Coronary artery (tissue), 2 donors: ENCODE data around the gene DMAC2.
"Not testable (repeated sequence)": the region's sequence is repeated elsewhere in the genome, so short reads cannot be mapped to it uniquely, and the experiment has no call there.

ENCODE experiments used
- DNase-seq: peaks from one replicate; pipeline ENCODE4 v3.0.0-alpha.2; 2017; ENCODE audit warnings: low spot score
- H3K27ac ChIP-seq, 2 donors: fragments of 200-600 bp; sonication (generic); one replicate each; pipeline ENCODE4 v1.5.1; 2016 to 2019
- H3K4me3 ChIP-seq: fragments of 200-600 bp; sonication (generic); 2 replicates; pipeline ENCODE4 v1.5.1; 2016; ENCODE audit warnings: mild to moderate bottlenecking, moderate library complexity
- CTCF ChIP-seq: fragments of 200-600 bp; sonication (generic); IDR thresholded peaks from one replicate; pipeline ENCODE4 v1.5.1; 2019; ENCODE audit warnings: antibody characterized with exemption

Gene DMAC2

GRCh38 chr19:41476583-41476982 lies 36.9 kb upstream of the DMAC2 start:
- H3K4me3 ChIP-seq = no peak overlapping the region
- no peak for DNase-seq
- TF ChIP-seq CTCF = no peak
- no peak overlapping the region for H3K27ac ChIP-seq

GRCh38 chr19:41463257-41464256 lies 23.8 kb upstream of the DMAC2 start:
- H3K4me3 ChIP-seq, H3K27ac ChIP-seq, DNase-seq: not testable (repeated sequence)

DNA sequence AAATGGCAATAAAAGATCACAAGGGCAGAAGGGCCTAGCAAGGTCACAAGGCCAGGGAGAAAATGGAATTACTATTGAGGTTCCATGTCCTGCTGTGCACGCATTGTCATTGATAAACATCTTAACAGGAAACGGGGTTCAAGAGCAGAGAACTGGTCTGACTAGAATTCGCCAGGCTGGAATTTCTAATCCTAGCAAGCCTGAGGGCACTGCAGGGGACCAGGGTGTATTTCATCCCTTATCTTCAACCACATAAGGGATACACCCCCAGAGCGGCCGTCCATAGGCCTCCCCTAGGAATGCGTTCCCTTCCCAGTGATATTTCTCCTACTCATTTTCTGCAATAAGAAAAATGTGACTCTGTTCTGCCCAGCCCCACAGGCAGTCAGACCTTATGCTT lies 22.8 kb upstream of the DMAC2 start:
- Histone ChIP-seq H3K4me3 (no peak overlapping the region), H3K27ac (no peak overlapping the region)
- no peak for DNase-seq
- no peak for TF ChIP-seq CTCF

- TF ChIP-seq CTCF = no peak
- no peak overlapping the region for H3K4me3 ChIP-seq
- no peak for DNase-seq
- no peak overlapping the region for H3K27ac ChIP-seq
These were observed 17.5 kb upstream of the DMAC2 start for GRCh38 chr19:41457241-41457640.

GRCh38 chr19:41456342-41456918 lies 16.7 kb upstream of the DMAC2 start:
- no peak for TF ChIP-seq CTCF
- no peak overlapping the region for H3K4me3 ChIP-seq
- no peak overlapping the region for H3K27ac ChIP-seq
- DNase-seq = no peak

DNA sequence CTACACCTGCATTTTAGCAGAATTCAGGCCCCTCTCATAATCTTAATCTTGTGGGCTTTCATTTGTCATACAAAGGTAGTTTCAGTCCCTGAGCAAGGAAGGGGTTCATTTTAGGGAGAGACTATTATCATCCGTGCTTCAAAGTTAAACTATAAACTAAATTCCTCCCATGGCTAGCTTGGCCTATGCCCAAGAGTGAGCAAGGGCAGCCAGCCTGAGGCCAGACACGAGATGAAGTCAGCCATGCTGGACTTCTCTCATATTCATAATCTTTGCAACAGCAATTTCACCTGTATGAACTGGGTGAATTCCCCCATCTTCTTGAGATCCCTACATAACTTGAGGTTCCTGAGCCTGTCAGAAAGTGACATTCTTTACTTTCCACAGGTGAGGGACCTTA lies 16.2 kb upstream of the DMAC2 start:
- no peak overlapping the region for H3K27ac ChIP-seq
- DNase-seq = no peak
- H3K4me3 ChIP-seq = no peak overlapping the region
- no peak for TF ChIP-seq CTCF

DNA sequence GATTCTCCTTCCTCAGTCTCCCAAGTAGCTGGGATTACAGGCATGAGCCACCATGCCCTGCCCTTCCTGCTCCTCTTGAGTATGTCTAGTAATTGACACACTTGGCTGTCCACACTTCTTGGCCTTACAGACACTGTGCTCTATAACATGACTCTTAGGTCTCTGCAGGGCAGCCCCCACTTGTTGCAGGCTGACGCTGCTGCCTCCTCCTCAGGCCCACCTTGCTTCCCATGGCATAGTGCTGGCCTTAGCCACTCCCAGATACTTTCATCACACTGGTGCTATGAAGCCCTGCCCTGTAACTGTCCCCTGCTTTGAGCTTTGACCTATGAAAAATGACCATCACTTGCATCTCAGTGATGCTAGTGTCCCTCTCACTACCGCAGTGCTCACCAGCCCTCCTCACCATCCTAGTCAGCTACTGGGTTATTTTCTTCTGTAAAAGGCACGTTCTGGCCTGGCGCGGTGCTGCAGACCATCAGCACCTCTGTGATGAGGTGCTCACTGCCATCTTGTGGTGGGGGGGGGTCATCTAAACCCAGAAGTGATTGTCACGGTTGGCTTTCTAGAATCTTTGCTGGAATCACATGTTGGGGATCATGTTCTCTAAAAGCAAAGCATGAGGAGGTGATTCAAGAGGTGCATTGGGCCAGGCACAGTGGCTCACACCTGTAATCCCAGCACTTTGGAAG lies 13.0 kb upstream of the DMAC2 start:
- DNase-seq = no peak

More for the DNA sequence above, 13.0 kb upstream of the DMAC2 start:
- Histone ChIP-seq H3K4me3 (no peak overlapping the region), H3K27ac (no peak overlapping the region)
- no peak for TF ChIP-seq CTCF
